BJ (cell line): Measurements from ENCODE around the gene ASB16. TPM values are rescaled to one million over a fixed set of nuclear protein-coding genes. Genes with fewer than 3 reads are reported as not detected.

ENCODE experiments used
- CTCF ChIA-PET: fragments of 350-600 bp; formaldehyde crosslinking; extraction: SDS; loops from one replicate; lab custom pipeline; 2021; ENCODE audit warnings: antibody characterized with exemption, inconsistent platforms; lab: Yijun Ruan, JAX
- POLR2A ChIA-PET: fragments of 300-600 bp; sonication (Branson Sonifier 250); formaldehyde crosslinking; extraction: SDS; loops from one replicate; lab custom pipeline; 2021; ENCODE audit warnings: antibody characterized with exemption; lab: Charles Lee
- DNase-seq: peaks from one replicate; pipeline ENCODE4 v3.0.0-alpha.2; 2011; ENCODE audit warnings: low read depth
- H3K27me3 ChIP-seq: 2 replicates; pipeline ENCODE4 v1.6.0; 2011; ENCODE audit warnings: low read length; ENCODE audit not compliant: control insufficient read depth, insufficient read depth
- H3K36me3 ChIP-seq: 2 replicates; pipeline ENCODE4 v1.5.1; 2011; ENCODE audit warnings: low read length; ENCODE audit not compliant: control insufficient read depth, insufficient read depth
- H3K4me3 ChIP-seq: 2 replicates; pipeline ENCODE4 v1.5.1; 2011; ENCODE audit warnings: low read depth, mild to moderate bottlenecking, control low read depth, low read length
- polyA plus RNA-seq: library from polyadenylated mRNA; depleted of rRNA; stranded (reverse); fragments of >200 nt; gene quantifications from 2 replicates; pipeline ENCODE4 v1.2.3, GENCODE V29; 2011
- TF ChIP-seq, protein P1 (sequence below): IDR thresholded peaks from 2 replicates; pipeline ENCODE4 v1.5.1; 2011; ENCODE audit warnings: low read depth, mild to moderate bottlenecking, control low read depth, inconsistent platforms, low read length, moderate library complexity; ENCODE audit not compliant: insufficient read depth

The ASB16 gene
- polyA plus RNA-seq, 1 experiment = not detected

DNA sequence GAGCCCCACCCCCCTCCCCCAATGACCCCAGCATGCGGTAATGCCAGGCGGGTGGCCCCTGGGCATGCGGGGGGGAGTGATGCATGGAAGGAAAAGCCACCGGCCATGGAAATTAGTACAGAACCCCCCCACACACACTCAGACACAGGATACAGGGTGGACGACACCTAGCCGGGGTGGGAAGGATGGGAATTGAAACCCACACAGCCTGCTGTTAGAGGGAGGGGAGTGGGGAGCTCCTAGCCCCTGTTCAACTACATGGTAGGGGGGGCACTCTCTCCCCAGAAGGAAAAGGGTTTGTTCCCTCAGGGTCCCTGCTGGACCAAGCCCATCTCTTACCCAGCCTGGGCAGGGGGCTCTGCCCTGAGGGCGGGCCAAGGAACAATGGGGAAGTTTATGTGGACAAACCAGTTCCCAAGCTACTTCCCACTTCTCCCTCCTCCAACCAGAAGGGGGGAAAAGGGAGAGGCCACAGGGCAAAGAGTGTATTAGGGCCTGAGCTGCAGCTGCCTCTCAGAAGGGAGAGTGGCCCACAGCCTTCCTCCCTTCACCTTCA lies 21.5 kb downstream of the ASB16 start:
- ChIA-PET POLR2A (no interaction called here), CTCF (interaction anchor here (1.3 kb wide), 1 partner anchor 18 kb away, joined by 4 read pairs; no protein-coding TSS in a partner anchor)
- DNase-seq = no peak
- TF ChIP-seq, protein P1, sequence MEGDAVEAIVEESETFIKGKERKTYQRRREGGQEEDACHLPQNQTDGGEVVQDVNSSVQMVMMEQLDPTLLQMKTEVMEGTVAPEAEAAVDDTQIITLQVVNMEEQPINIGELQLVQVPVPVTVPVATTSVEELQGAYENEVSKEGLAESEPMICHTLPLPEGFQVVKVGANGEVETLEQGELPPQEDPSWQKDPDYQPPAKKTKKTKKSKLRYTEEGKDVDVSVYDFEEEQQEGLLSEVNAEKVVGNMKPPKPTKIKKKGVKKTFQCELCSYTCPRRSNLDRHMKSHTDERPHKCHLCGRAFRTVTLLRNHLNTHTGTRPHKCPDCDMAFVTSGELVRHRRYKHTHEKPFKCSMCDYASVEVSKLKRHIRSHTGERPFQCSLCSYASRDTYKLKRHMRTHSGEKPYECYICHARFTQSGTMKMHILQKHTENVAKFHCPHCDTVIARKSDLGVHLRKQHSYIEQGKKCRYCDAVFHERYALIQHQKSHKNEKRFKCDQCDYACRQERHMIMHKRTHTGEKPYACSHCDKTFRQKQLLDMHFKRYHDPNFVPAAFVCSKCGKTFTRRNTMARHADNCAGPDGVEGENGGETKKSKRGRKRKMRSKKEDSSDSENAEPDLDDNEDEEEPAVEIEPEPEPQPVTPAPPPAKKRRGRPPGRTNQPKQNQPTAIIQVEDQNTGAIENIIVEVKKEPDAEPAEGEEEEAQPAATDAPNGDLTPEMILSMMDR = no peak
- Histone ChIP-seq H3K27me3 (no peaks in the 10 kb centered on the region), H3K4me3 (no peak overlapping the region), H3K36me3 (peaks cover 37% of the 10 kb centered on the region)

GRCh38 chr17:44192750-44193149 lies 22.2 kb downstream of the ASB16 start:
- Histone ChIP-seq H3K27me3 (no peaks in the 10 kb centered on the region), H3K4me3 (no peak overlapping the region), H3K36me3 (peaks cover 42% of the 10 kb centered on the region)
- ChIA-PET CTCF (no interaction called here), POLR2A (no interaction called here)
- TF ChIP-seq, protein P1 = no peak
- no peak for DNase-seq

GRCh38 chr17:44193326-44194084 lies 23.0 kb downstream of the ASB16 start:
- H3K4me3 ChIP-seq = no peak overlapping the region
- ChIA-PET CTCF (no interaction called here), POLR2A (no interaction called here)
- H3K36me3 ChIP-seq = peaks cover 42% of the 10 kb centered on the region
- TF ChIP-seq, protein P1 = no peak
- H3K27me3 ChIP-seq = no peaks in the 10 kb centered on the region
- DNase-seq = no peak

DNA sequence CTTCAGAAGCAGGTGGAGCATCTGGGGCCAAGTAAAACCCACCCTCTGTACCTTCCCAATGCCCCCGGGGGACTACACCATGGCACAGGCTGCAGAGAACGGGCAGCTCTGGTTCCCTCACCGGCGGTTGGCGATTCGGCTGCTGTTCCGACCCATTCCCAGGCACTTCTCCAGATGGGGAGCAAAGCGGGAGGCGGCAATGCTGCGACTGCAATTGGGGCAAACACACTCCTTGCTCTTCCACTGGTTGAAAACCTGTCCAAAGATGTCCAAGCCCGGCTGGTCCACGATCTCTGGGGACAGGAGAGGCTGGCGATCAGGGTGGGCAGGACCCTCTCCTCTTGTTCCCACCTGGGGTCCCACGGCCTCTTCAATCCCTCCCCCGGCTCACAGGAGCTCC lies 26.6 kb downstream of the ASB16 start:
- peaks cover 28% of the 10 kb centered on the region for H3K36me3 ChIP-seq
- POLR2A ChIA-PET = no interaction called here

More for the DNA sequence above, 26.6 kb downstream of the ASB16 start:
- CTCF ChIA-PET = interaction anchor here (2.2 to 3.2 kb wide), 2 partner anchors 13 to 148 kb away, joined by 7 to 19 read pairs; partner anchors contain the start of gene GRN
- no peaks in the 10 kb centered on the region for H3K27me3 ChIP-seq
- no peak overlapping the region for H3K4me3 ChIP-seq
- no peak for DNase-seq
- TF ChIP-seq, protein P1 = no peak
